ENCODE measurements around the gene KIAA1217.

Gene KIAA1217

GRCh38 chr10:24579448-24579847 lies 370.5 kb downstream of the KIAA1217 start:
- H3K4me1 ChIP-seq (ENCODE audit: control insufficient read depth in 1 of 2, insufficient read depth in 1 of 2, low read depth in 1 of 2, low read length in 1 of 2), result no peaks in the 10 kb centered on the region
- no peak overlapping the region for H3K4me3 ChIP-seq (ENCODE audit: low read depth in 1 of 2, low read length in 1 of 2)
- TF ChIP-seq, protein P1, sequence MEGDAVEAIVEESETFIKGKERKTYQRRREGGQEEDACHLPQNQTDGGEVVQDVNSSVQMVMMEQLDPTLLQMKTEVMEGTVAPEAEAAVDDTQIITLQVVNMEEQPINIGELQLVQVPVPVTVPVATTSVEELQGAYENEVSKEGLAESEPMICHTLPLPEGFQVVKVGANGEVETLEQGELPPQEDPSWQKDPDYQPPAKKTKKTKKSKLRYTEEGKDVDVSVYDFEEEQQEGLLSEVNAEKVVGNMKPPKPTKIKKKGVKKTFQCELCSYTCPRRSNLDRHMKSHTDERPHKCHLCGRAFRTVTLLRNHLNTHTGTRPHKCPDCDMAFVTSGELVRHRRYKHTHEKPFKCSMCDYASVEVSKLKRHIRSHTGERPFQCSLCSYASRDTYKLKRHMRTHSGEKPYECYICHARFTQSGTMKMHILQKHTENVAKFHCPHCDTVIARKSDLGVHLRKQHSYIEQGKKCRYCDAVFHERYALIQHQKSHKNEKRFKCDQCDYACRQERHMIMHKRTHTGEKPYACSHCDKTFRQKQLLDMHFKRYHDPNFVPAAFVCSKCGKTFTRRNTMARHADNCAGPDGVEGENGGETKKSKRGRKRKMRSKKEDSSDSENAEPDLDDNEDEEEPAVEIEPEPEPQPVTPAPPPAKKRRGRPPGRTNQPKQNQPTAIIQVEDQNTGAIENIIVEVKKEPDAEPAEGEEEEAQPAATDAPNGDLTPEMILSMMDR (IDR thresholded peaks at IDR 0.05), result no peak

DNA sequence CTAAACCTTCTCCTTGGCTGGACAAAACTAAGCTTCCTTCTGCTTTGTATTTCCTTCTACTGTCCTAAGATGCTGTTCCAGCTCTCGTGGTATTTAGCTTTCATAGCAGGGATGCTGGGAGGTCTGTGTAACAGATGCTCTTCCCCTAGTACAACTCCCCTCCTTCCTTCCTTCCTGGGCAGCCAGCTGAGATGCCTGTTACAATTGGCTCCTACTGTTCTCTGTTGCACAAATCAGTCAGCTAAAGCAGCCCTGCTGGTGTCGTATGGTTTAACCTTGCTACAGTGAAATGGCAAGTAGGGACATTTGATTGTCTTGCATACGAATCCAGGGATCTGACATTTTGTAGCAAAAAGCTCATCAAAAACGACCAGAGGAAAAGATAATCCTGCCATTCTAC lies 371.0 kb downstream of the KIAA1217 start:
- Histone ChIP-seq H3K27ac (no peak overlapping the region), H3K9me3 (no peaks in the 10 kb centered on the region), H3K36me3 (no peaks in the 10 kb centered on the region), H3K4me1 (ENCODE audit: control insufficient read depth in 1 of 2, insufficient read depth in 1 of 2, low read depth in 1 of 2, low read length in 1 of 2) (no peaks in the 10 kb centered on the region), H3K4me3 (ENCODE audit: low read depth in 1 of 2, low read length in 1 of 2) (no peak overlapping the region), H3K27me3 (no peaks in the 10 kb centered on the region)
- TF ChIP-seq, protein P1 (IDR thresholded peaks at IDR 0.05), result no peak

More at GRCh38 chr10:24579448-24579847, 370.5 kb downstream of the KIAA1217 start:
- H3K36me3 ChIP-seq, result no peaks in the 10 kb centered on the region
- H3K27me3 ChIP-seq, result no peaks in the 10 kb centered on the region
- no peak overlapping the region for H3K27ac ChIP-seq
- H3K9me3 ChIP-seq, result no peaks in the 10 kb centered on the region

DNA sequence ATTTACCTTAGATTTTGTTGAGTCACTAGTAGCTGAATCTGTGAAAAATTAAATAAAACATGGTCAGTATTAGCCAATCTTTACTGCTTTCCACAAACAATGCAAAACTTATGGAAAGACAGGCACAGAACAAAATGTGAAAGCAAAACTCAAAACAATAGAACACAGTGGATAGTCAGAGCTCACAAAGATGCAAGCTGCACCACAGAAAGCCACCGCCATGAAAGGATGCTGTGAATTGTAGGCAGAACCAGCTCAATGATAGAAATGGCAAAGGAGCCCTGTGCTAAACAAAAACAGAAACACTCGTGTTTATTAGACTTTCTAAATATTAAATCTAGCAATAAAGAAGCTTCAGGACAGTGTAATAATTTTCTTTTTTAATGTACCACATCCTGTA lies 380.3 kb downstream of the KIAA1217 start:
- TF ChIP-seq, protein P1 (IDR thresholded peaks at IDR 0.05), result no peak
- Histone ChIP-seq H3K9me3 (no peaks in the 10 kb centered on the region), H3K36me3 (no peaks in the 10 kb centered on the region), H3K4me3 (ENCODE audit: low read depth in 1 of 2, low read length in 1 of 2) (no peak overlapping the region), H3K27ac (no peak overlapping the region), H3K4me1 (ENCODE audit: control insufficient read depth in 1 of 2, insufficient read depth in 1 of 2, low read depth in 1 of 2, low read length in 1 of 2) (no peaks in the 10 kb centered on the region), H3K27me3 (no peaks in the 10 kb centered on the region)

- Histone ChIP-seq H3K9me3 (no peaks in the 10 kb centered on the region), H3K36me3 (no peaks in the 10 kb centered on the region), H3K27me3 (no peaks in the 10 kb centered on the region), H3K27ac (no peak overlapping the region), H3K4me1 (ENCODE audit: control insufficient read depth in 1 of 2, insufficient read depth in 1 of 2, low read depth in 1 of 2, low read length in 1 of 2) (no peaks in the 10 kb centered on the region), H3K4me3 (ENCODE audit: low read depth in 1 of 2, low read length in 1 of 2) (no peak overlapping the region)
- TF ChIP-seq, protein P1 (IDR thresholded peaks at IDR 0.05), result no peak
These were observed 381.9 kb downstream of the KIAA1217 start for GRCh38 chr10:24590697-24591457.

GRCh38 chr10:24596217-24596930 lies 387.4 kb downstream of the KIAA1217 start:
- H3K9me3 ChIP-seq, result no peaks in the 10 kb centered on the region
- no peak overlapping the region for H3K27ac ChIP-seq
- no peaks in the 10 kb centered on the region for H3K36me3 ChIP-seq
- H3K4me3 ChIP-seq (ENCODE audit: low read depth in 1 of 2, low read length in 1 of 2), result no peak overlapping the region
- no peaks in the 10 kb centered on the region for H3K27me3 ChIP-seq
- no peaks in the 10 kb centered on the region for H3K4me1 ChIP-seq (ENCODE audit: control insufficient read depth in 1 of 2, insufficient read depth in 1 of 2, low read depth in 1 of 2, low read length in 1 of 2)
- TF ChIP-seq, protein P1 (IDR thresholded peaks at IDR 0.05), result no peak
